ENCODE results near the gene PDE4B.

GRCh38 chr1:65911679-65912078 is 119.0 kb downstream of the PDE4B start:
- TF ChIP-seq CTCF (IDR thresholded peaks at IDR 0.05) (no peak), POLR2A (IDR thresholded peaks at IDR 0.05) (no peak)

Data from body of pancreas (tissue), 4 donors.